HT1080 (cell line): ENCODE data around the gene GATD1. TPM values are rescaled to one million over a fixed set of nuclear protein-coding genes. Genes with fewer than 3 reads are reported as not detected.

Experiments used
- small RNA-seq: library from RNA; depleted of rRNA; stranded (forward); fragments of <200 nt; gene quantifications from one replicate; pipeline ENCODE3, GENCODE V24; 2014
- total RNA-seq: library from RNA; depleted of rRNA; stranded (reverse); fragments of >200 nt; shearing (Covaris generic); gene quantifications from 2 replicates; pipeline ENCODE4 v1.2.3, GENCODE V29; 2014; rRNA removed

GATD1 gene
- total RNA-seq, 1 experiment from 2014 or later: 27.6 TPM

Small RNAs within 50 kb of the gene (small RNA-seq; reads per million reads assigned to genes)
- gene SNORA52: not detected

Other genes with a start within 250 kb of the GATD1 start
- gene HRAS, start 241.9 kb downstream of the GATD1 start, total RNA-seq: 89.6 and 93.9 TPM in 2 replicates
- gene LRRC56, start 240.0 kb downstream of the GATD1 start, total RNA-seq: not detected in 2 replicates
- gene LMNTD2, start 216.7 kb downstream of the GATD1 start, total RNA-seq: 0.08 TPM in 1 of 2 replicates, not detected in the other
- 17.5 and 18.8 TPM in 2 replicates for gene RASSF7, start 216.5 kb downstream of the GATD1 start, total RNA-seq
- 37.0 and 40.5 TPM in 2 replicates for gene PHRF1, start 201.0 kb downstream of the GATD1 start, total RNA-seq
- not detected in 2 replicates for gene IRF7, start 161.5 kb downstream of the GATD1 start, total RNA-seq
- not detected in 2 replicates for gene CDHR5, start 152.5 kb downstream of the GATD1 start, total RNA-seq
- gene SCT, start 150.3 kb downstream of the GATD1 start, total RNA-seq: not detected in 2 replicates
- gene DRD4, start 140.2 kb downstream of the GATD1 start, total RNA-seq: 0.31 and 0.50 TPM in 2 replicates
- 64.5 and 75.0 TPM in 2 replicates for gene DEAF1, start 82.3 kb downstream of the GATD1 start, total RNA-seq
- 23.6 and 27.9 TPM in 2 replicates for gene TMEM80, start 81.7 kb downstream of the GATD1 start, total RNA-seq
- 38.3 and 42.6 TPM in 2 replicates for gene EPS8L2, start 71.3 kb downstream of the GATD1 start, total RNA-seq
- gene TALDO1, start 30.0 kb downstream of the GATD1 start, total RNA-seq: 235 and 266 TPM in 2 replicates
- 0.53 and 1.0 TPM in 2 replicates for gene CEND1, start 12.6 kb upstream of the GATD1 start, total RNA-seq
- 33.9 and 47.5 TPM in 2 replicates for gene SLC25A22, start 20.8 kb upstream of the GATD1 start, total RNA-seq
- gene PIDD1, start 27.7 kb upstream of the GATD1 start, total RNA-seq: 7.4 and 12.3 TPM in 2 replicates
- 1,130 and 1,145 TPM in 2 replicates for gene RPLP2, start 32.5 kb upstream of the GATD1 start, total RNA-seq
- gene PNPLA2, start 41.4 kb upstream of the GATD1 start, total RNA-seq: 18.1 and 39.0 TPM in 2 replicates
- gene CRACR2B, start 50.4 kb upstream of the GATD1 start, total RNA-seq: not detected in 2 replicates
- gene CD151, start 55.5 kb upstream of the GATD1 start, total RNA-seq: 483 and 506 TPM in 2 replicates
- 537 and 672 TPM in 2 replicates for gene POLR2L, start 65.0 kb upstream of the GATD1 start, total RNA-seq
- 178 and 205 TPM in 2 replicates for gene TSPAN4, start 65.4 kb upstream of the GATD1 start, total RNA-seq
- gene CHID1, start 133.3 kb upstream of the GATD1 start, total RNA-seq: 25.9 and 43.4 TPM in 2 replicates
- 19.1 and 24.9 TPM in 2 replicates for gene AP2A2, start 148.4 kb upstream of the GATD1 start, total RNA-seq